Measurements from ENCODE around the gene PRRC2B. TPM values are rescaled to one million over a fixed set of nuclear protein-coding genes. Genes with fewer than 3 reads are reported as not detected.
"Not testable (repeated sequence)": the region's sequence is repeated elsewhere in the genome, so short reads cannot be mapped to it uniquely, and the experiment has no call there.

The PRRC2B gene
- total RNA-seq, 1 donor from 2014 or later = 190 TPM

DNA sequence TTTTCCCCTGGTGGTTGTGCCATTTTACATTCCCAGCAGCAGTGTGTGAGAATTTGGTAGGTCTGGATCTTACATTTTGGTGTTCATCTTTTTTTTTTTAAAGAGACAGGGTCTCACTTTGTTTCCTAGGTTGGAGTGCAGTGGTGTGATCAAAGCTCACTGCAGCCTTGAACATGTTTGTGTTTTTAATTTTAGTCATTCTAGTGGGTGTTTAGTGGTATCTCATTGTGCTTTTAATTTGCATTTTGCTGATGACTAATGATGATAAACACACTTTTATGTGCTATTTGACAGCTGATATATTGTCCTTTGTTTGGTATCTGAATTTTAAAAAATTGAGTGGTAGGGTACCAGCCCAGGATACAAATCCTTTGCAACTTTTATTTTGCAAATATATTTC lies 55.4 kb downstream of the PRRC2B start:
- no peaks in the 10 kb centered on the region for H3K27me3 ChIP-seq
- H3K36me3 ChIP-seq = peaks cover 100% of the 10 kb centered on the region
- H3K9me3 ChIP-seq = no peaks in the 10 kb centered on the region
- TF ChIP-seq, protein P1, sequence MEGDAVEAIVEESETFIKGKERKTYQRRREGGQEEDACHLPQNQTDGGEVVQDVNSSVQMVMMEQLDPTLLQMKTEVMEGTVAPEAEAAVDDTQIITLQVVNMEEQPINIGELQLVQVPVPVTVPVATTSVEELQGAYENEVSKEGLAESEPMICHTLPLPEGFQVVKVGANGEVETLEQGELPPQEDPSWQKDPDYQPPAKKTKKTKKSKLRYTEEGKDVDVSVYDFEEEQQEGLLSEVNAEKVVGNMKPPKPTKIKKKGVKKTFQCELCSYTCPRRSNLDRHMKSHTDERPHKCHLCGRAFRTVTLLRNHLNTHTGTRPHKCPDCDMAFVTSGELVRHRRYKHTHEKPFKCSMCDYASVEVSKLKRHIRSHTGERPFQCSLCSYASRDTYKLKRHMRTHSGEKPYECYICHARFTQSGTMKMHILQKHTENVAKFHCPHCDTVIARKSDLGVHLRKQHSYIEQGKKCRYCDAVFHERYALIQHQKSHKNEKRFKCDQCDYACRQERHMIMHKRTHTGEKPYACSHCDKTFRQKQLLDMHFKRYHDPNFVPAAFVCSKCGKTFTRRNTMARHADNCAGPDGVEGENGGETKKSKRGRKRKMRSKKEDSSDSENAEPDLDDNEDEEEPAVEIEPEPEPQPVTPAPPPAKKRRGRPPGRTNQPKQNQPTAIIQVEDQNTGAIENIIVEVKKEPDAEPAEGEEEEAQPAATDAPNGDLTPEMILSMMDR (IDR thresholded peaks at IDR 0.05) = no peak
- H3K4me3 ChIP-seq = no peak overlapping the region
- no peaks in the 10 kb centered on the region for H3K4me1 ChIP-seq
- H3K27ac ChIP-seq = no peak overlapping the region
- intact Hi-C loops (cut with DNase I) = no loop called here
- ATAC-seq = no peak
- DNase-seq = no peak

DNA sequence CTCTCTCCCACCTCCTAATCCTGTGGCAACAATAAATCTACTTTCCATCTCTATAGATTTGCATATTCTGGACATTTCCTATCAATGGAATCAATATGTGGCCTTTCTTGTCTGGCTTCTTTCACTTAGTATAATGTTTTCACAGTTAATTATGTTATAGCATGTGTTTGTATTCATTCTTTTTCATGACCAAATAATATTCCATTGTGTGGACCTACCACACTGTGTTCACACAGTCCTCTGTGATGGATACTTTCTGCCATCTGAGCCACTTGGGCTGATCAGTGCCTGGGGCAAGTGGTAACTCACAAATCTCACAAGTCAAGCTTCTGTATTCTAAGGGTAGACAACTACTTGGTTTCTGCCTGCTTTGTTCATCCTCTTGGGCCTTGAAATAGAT lies 60.1 kb downstream of the PRRC2B start:
- ATAC-seq (no peak), DNase-seq (no peak)
- Histone ChIP-seq H3K36me3 (peaks cover 99% of the 10 kb centered on the region), H3K4me3 (no peak overlapping the region), H3K4me1 (no peaks in the 10 kb centered on the region), H3K27me3 (no peaks in the 10 kb centered on the region), H3K9me3 (no peaks in the 10 kb centered on the region), H3K27ac (no peak overlapping the region)
- intact Hi-C loops (cut with DNase I) = no loop called here
- TF ChIP-seq, protein P1 (IDR thresholded peaks at IDR 0.05) = no peak

DNA sequence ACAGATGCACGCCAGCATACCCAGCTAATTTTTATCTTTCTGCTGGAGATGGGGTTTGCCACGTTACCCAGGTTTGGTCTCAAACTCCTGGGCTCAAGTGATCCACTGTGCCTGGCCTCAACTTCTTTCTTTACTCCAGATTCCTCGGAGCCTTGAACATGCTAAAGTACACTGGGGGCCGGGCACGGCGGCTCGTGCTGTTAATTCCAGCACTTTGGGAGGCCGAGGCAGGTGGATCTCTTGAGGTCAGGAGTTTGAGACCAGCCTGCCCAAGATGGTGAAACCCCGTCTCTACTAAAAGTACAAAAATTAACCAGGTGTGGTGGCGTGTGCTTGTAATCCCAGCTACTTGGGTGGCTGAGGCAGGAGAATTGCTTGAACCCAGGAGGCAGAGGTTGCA lies 61.8 kb downstream of the PRRC2B start:
- intact Hi-C loops (cut with DNase I); H3K4me3 ChIP-seq; H3K27ac ChIP-seq; H3K4me1 ChIP-seq; H3K27me3 ChIP-seq; H3K9me3 ChIP-seq; DNase-seq; ATAC-seq: not testable (repeated sequence)
- H3K36me3 ChIP-seq = peaks cover 99% of the 10 kb centered on the region

DNA sequence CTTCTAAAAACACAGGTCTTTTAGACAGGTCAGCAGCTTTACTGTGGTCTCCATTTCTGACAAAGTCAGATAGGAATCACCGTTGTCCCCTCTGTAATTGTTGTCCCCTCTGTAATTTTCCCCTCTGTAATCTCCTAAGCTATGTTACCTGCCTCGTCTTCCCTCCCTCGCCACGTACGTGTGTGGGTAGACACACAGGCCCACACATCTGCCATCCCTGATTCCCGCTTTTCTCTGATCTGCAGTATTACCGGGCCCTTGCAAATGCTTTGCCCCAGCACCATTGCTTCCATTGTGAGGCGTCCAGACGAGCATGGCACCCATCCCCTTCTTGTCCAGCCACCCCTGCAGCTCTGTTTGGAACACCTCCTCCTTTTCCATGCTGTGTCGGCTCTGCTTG lies 63.9 kb downstream of the PRRC2B start:
- TF ChIP-seq, protein P1 (IDR thresholded peaks at IDR 0.05) = no peak
- H3K4me3 ChIP-seq = no peak overlapping the region
- H3K9me3 ChIP-seq = no peaks in the 10 kb centered on the region
- H3K4me1 ChIP-seq = no peaks in the 10 kb centered on the region
- intact Hi-C loops (cut with DNase I) = no loop called here
- no peaks in the 10 kb centered on the region for H3K27me3 ChIP-seq
- ATAC-seq = no peak
- no peak for DNase-seq
- peaks cover 96% of the 10 kb centered on the region for H3K36me3 ChIP-seq
- H3K27ac ChIP-seq = no peak overlapping the region

DNA sequence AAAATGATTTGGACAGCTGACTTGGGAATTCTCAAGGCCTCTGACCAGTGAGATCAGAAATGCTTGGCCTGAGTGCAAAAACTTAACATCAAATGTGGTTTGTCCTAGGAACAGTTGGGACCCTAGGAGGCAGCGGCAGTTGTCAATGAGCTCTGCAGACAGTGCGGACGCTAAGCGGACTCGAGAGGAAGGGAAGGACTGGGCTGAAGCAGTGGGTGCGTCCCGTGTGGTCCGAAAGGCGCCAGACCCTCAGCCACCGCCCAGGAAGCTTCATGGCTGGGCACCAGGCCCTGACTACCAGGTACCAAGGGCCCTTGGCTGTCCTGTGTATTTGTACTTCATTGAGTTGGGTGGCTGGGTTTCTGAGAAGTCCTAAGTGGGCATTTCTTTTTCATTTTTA lies 65.2 kb downstream of the PRRC2B start:
- no peaks in the 10 kb centered on the region for H3K9me3 ChIP-seq
- TF ChIP-seq, protein P1 (IDR thresholded peaks at IDR 0.05) = no peak
- no peaks in the 10 kb centered on the region for H3K4me1 ChIP-seq
- H3K27me3 ChIP-seq = no peaks in the 10 kb centered on the region
- ATAC-seq = no peak
- no peak overlapping the region for H3K27ac ChIP-seq
- intact Hi-C loops (cut with DNase I) = no loop called here
- no peak overlapping the region for H3K4me3 ChIP-seq
- DNase-seq = peak; percentile 40
- peaks cover 92% of the 10 kb centered on the region for H3K36me3 ChIP-seq

DNA sequence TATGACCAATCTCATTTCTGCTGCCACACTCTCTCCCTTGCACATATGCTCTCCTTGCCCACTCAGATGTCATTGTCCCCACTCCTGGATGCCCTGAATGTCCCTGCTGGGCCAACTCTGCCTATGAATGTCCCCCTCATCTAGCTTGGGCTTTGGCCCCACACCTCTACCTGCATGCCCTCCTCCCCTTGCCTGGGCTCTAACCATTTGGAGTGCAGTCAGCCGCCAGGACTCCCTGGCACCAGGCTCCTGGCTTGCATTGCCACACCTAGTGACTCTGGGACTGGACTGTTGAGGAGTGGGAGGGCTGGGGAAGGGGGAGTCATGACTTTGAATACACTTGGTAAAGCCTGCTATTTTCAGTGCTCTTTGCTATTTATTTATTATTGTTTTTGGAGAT lies 67.3 kb downstream of the PRRC2B start:
- H3K4me1 ChIP-seq = no peaks in the 10 kb centered on the region
- H3K9me3 ChIP-seq = no peaks in the 10 kb centered on the region
- H3K36me3 ChIP-seq = peaks cover 93% of the 10 kb centered on the region
- ATAC-seq (no peak), DNase-seq (peak; percentile 46)
- TF ChIP-seq, protein P1 (IDR thresholded peaks at IDR 0.05) = no peak
- no peak overlapping the region for H3K4me3 ChIP-seq
- H3K27ac ChIP-seq = no peak overlapping the region
- no peaks in the 10 kb centered on the region for H3K27me3 ChIP-seq
- intact Hi-C loops (cut with DNase I) = no loop called here

Data from upper lobe of right lung (tissue), 1 donor.